Body of pancreas (tissue), 4 donors: ENCODE measurements around the gene CTDSPL.

Experiments
- CTCF ChIP-seq, 7 experiments: fragments of 450-650 bp in 4 of 7; fragments of 200-600 bp in 3 of 7; sonication (generic) in 3 of 7; IDR thresholded peaks; one replicate each; pipeline ENCODE4 v1.5.1; 2016 to 2019; ENCODE audit warnings: antibody characterized with exemption in 7 of 7
- POLR2A ChIP-seq, 3 donors: fragments of 450-650 bp; IDR thresholded peaks; one replicate each; pipeline ENCODE4 v1.6.1; 2016; ENCODE audit warnings: antibody characterized with exemption in 3 of 3, mild to moderate bottlenecking in 2 of 3

DNA sequence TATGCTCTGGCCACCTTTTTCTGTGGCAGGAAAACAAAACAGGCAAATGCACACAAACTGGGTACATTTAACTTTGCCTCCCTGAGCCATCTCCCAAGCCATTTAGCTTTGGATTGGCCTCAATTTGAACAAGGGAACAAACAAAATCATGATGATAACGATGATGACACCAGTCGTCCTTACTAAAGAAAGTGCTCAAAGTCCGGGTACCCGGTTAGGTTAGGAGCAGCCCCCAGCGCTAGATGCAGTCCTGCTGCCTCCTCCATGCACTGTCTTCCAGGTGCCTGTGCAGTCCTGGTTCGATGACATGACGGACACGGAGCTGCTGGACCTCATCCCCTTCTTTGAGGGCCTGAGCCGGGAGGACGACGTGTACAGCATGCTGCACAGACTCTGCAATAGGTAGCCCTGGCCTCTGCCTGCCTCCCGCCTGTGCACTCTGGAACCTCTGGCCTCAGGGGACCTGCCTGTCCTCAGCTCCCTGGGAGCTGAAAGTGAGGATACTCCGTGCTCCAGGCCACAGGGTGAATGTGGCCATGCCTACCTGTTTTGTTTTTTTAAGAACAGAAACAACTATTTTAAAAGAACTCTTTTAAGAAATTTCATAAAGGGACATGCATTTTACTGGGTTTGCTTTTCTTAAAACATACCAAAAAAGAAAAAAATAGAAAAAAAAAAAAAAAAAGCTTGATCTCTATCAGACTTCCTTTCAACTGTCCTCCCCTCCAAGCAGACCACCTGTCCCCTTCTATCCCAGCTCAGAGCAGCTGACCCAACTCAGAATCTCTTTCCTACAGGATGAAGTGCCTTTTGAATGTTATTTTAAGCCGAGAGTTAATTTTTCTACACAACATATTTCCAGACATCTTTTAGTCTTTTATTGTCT, 119.0 kb downstream of the CTDSPL start:
- no peak for TF ChIP-seq POLR2A (IDR thresholded peaks at IDR 0.05)
- TF ChIP-seq CTCF (IDR thresholded peaks at IDR 0.05): no peak
